ENCODE results near the gene BAZ1A.
A peak's percentile ranks its signal among the peaks of the same experiment; 100 is the strongest.

Gene BAZ1A

GRCh38 chr14:34718750-34719304 lies 156.3 kb downstream of the BAZ1A start:
- no peak for DNase-seq (ENCODE audit: low spot score)

DNA sequence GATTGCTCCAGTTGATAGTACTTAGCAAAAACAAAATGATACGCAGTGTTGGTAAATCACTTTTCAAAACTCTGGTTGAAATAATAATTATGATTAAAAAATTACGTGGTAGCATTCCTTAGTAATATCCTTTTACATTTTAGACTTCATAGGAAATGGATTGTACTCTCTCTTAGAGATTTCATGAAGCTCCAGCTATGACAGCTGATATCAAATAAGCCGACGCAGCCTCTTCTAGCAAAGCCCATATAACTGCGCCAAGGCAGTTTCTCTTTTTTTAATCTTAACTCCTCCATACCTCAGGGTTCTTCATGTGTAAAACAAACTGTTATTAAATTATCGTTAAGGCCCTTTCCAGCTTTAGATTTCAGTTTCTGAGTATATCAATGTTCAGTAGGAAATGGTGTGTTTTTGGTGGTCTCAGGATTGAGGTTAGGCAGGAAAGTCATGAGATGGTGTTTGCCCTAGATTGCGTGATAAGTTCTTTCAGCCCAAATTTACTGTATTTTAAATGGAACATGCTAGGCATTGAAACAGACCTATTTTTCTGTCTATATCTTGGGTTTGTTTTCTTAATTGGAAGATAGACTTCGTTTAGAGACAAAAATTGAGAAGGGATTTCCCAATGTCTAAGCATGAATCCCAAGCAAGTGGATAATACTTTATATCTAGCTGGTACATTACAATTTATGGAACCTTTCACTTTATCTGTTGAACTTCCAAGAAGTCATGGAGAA lies 159.9 kb downstream of the BAZ1A start:
- DNase-seq (ENCODE audit: low spot score), result no peak

DNA sequence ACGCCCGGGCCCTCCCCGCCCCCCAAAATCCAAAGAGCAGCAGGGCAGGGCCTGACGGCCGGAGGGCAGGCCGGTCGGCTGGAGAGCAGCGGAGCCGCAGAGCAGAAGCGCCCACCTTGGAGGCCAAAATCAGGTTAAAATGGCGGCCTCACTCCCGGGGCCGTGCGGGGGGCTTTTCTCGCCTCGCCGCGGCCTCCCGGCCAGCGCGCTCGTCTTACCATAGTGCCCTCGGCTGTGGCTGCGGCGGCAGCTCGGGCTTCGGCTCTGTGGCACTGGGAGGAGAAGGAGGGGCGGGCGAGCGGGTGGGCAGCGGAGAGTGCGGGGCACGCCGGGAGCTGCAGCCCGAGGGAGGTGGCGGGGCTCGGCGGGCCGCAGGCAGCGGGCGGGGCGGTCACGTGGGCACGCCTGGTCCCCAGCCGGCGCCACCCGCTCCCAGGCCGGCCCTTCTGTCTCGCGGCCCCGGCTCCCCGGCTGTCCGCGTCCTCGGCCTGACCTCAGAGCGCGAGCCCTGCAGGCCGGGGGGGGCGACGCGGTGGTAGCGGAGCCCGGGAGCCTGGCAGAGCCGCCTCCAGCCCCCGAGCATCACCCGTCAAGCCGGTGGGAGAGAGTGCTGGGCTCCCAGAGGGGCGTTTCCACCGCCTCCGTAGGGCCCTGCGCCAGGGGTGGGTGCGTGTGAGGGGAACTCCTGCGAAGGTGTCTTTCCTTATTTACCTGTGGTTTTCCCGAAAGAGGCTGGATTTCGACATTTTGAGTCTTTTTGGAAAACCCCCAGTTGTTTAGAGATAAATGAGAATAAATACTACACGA lies 160.6 kb downstream of the BAZ1A start, which contains the start of gene CFL2:
CFL2 (minus strand) TSS at position 274 of the 807 bp plus-strand sequence; CDS start at position 221, 53 bp downstream.
- DNase-seq (ENCODE audit: low spot score), result peak; percentile 95

- no peak for DNase-seq (ENCODE audit: low spot score)
Observed at GRCh38 chr14:34713681-34714319, 161.4 kb downstream of the BAZ1A start.

DNA sequence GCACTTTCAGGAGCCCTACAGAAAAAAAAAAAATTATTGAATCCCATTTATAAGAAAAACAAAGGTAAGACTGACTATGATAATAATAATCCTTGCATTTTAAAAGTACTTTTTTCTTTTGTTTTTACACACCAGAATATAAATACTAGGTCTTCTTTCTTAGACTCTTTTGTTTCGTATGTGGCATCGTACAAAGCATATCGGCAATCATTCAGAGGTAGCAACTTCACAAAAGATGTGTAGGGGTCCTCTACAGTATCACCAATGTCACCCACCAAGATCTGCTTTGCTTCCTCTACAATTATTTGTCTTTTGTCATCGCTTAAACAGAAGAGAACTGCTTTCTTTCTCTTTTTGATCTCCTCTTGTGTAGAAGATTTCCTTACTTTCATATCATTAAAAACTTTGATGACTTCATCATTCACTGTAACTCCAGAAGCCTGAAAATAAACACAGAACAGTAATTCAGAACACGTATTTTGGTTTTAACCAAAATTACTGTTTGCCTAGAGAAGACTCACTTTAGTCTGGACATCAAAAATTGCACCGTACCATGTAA lies 162.0 kb downstream of the BAZ1A start:
- no peak for DNase-seq (ENCODE audit: low spot score)

GRCh38 chr14:34711796-34712712 lies 163.1 kb downstream of the BAZ1A start:
- no peak for DNase-seq (ENCODE audit: low spot score)

DNA sequence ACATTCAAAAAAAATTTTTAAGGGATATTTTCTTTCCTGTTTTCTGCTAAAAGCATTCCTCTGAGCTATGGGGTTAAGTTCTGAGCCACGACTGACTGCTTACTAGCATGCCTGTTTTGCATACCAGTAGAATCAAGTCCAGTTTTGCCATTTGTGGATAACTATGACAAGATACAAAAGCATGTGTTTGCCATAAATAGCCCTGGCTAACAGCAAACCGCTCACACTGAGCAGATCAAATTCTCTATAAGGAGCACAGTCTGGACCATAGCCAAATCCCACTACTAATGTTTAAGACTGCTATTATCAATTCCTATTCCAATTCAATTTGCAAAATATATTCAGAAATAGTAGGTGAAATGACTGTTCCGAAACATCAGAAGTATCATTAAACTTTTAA lies 164.0 kb downstream of the BAZ1A start:
- DNase-seq (ENCODE audit: low spot score), result peak; percentile 68

GRCh38 chr14:34710744-34711143 lies 164.4 kb downstream of the BAZ1A start:
- no peak for DNase-seq (ENCODE audit: low spot score)

DNA sequence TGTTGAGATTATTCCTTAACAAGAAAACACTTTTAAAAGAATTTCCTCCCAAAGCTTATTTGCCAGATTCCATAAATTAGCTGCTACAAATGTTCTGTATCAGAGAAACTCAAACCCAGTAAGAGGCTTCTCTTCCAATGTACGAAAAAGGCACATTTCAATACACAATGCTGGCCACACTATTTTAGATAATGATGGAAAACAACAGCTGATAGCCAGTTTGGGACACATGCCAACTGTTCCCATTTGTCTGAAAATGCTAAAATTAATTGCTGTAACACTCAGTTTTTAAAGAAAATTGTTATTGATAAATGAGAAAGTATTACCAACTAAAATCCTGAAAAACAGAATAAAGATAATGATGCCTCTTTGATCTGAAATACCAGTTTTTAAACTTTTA lies 165.2 kb downstream of the BAZ1A start:
- no peak for DNase-seq (ENCODE audit: low spot score)

DNA sequence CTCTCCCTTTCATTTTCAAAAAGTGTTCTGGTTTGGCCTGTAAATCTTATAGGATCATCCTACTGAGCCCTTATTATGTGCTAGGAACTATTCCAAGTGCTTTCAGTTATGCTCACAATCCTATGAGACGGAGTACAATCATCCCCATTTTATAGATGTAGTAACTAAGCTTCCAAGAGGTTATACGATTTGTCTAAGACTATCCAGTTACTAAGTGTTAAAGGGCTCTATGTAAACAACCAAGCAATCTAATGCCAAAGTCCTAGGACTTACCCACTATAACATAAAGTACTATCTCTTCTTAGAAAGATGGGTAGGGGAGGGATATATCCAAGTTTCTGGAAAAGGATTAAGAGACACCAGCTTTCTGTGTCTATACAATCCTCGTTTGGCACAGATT lies 167.4 kb downstream of the BAZ1A start:
- DNase-seq (ENCODE audit: low spot score), result no peak

All from putamen (tissue), 1 donor.